T-cell (primary cell): Measurements from ENCODE around the gene ADCY10. TPM values are rescaled to one million over a fixed set of nuclear protein-coding genes. Genes with fewer than 3 reads are reported as not detected.
"Not testable (repeated sequence)": the region's sequence is repeated elsewhere in the genome, so short reads cannot be mapped to it uniquely, and the experiment has no call there.

Experiments used
- ATAC-seq, 4 experiments: fragments of 200-7000 bp in 3 of 4; fragments of 150-1000 bp in 1 of 4; cut with Tn5 transposase; replicated peaks in 1 of 4; 1 replicate in 3 of 4; 2 replicates in 1 of 4; pipeline ENCODE4 v1.10.0; 2021; ENCODE audit warnings: moderate library complexity in 3 of 4, mild to moderate bottlenecking in 2 of 4, moderate number of reproducible peaks in 1 of 4
- CTCF ChIA-PET, 2 donors: fragments of 300-600 bp; sonication (Branson Sonifier 250); formaldehyde crosslinking; loops; one replicate each; lab custom pipeline; 2022; ENCODE audit warnings: antibody characterized with exemption in 2 of 2; lab: Charles Lee
- POLR2A ChIA-PET, 2 donors: fragments of 300-600 bp; sonication (Branson Sonifier 250); formaldehyde crosslinking; loops; one replicate each; lab custom pipeline; 2022; ENCODE audit warnings: antibody characterized with exemption in 2 of 2; lab: Charles Lee
- DNase-seq, 35 experiments: peaks; one replicate each; pipeline versions ENCODE4 v3.0.0 to v3.0.0-alpha.2; 2013 to 2023
- H3K27ac ChIP-seq: one replicate; pipeline ENCODE4 v1.5.1; 2013; ENCODE audit warnings: low read length
- H3K27me3 ChIP-seq, 2 experiments: replicated peaks in 1 of 2; 1 replicate in 1 of 2; 2 replicates in 1 of 2; pipeline versions ENCODE4 v1.6.1 to v1.7.0; 2013; ENCODE audit warnings: low read length in 1 of 2, mixed read lengths in 1 of 2; ENCODE audit not compliant: control insufficient read depth in 2 of 2, insufficient read depth in 2 of 2; ENCODE audit errors: extremely low read depth in 1 of 2
- H3K36me3 ChIP-seq, 2 donors: 1 replicate in 1 of 2; 2 replicates in 1 of 2; pipeline versions ENCODE4 v1.6.1 to v1.7.0; 2013; ENCODE audit warnings: low read length in 1 of 2; ENCODE audit not compliant: control insufficient read depth in 2 of 2, insufficient read depth in 1 of 2; ENCODE audit errors: extremely low read depth in 1 of 2
- H3K4me1 ChIP-seq, 2 experiments: 1 replicate in 1 of 2; 2 replicates in 1 of 2; pipeline versions ENCODE4 v1.6.1 to v1.7.0; 2013; ENCODE audit warnings: low read length in 2 of 2, mixed read lengths in 1 of 2; ENCODE audit not compliant: insufficient read depth in 2 of 2, control insufficient read depth in 1 of 2; ENCODE audit errors: extremely low read depth in 1 of 2
- H3K4me3 ChIP-seq, 2 donors: 1 replicate in 1 of 2; 2 replicates in 1 of 2; pipeline versions ENCODE4 v1.5.1 to v1.7.0; 2013; ENCODE audit warnings: mild to moderate bottlenecking in 2 of 2, low read length in 1 of 2, moderate library complexity in 1 of 2; ENCODE audit not compliant: control insufficient read depth in 1 of 2; ENCODE audit errors: extremely low read depth in 1 of 2
- H3K9me3 ChIP-seq: 2 replicates; pipeline ENCODE4 v1.7.0; 2013
- H3K27ac Mint-ChIP-seq, 2 donors: one replicate each; pipeline ENCODE4 v1.8.0; 2020 to 2021; ENCODE audit warnings: mild to moderate bottlenecking in 2 of 2, mixed read lengths in 2 of 2
- H3K27me3 Mint-ChIP-seq, 2 donors: one replicate each; pipeline ENCODE4 v1.8.0; 2021 to 2022; ENCODE audit warnings: mixed read lengths in 2 of 2
- H3K36me3 Mint-ChIP-seq: one replicate; pipeline ENCODE4 v1.8.0; 2021; ENCODE audit warnings: mixed read lengths
- H3K4me1 Mint-ChIP-seq, 3 donors: one replicate each; pipeline ENCODE4 v1.8.0; 2020 to 2022; ENCODE audit warnings: mixed read lengths in 3 of 3, mild to moderate bottlenecking in 1 of 3
- H3K4me3 Mint-ChIP-seq, 3 donors: one replicate each; pipeline ENCODE4 v1.8.0; 2020 to 2022; ENCODE audit warnings: mild to moderate bottlenecking in 3 of 3, mixed read lengths in 3 of 3, moderate library complexity in 3 of 3
- H3K9me3 Mint-ChIP-seq, 3 donors: one replicate each; pipeline ENCODE4 v1.8.0; 2020 to 2022; ENCODE audit warnings: mixed read lengths in 3 of 3
- WGBS: methylation state at CpG from one replicate; pipeline ENCODE4 v1.1.5; 2013; ENCODE audit warnings: missing lambda C conversion rate; ENCODE audit not compliant: insufficient coverage; 5-methylcytosine and 5-hydroxymethylcytosine counted together
- total RNA-seq, 35 experiments: library from RNA in 6 of 35; stranded (reverse) in 6 of 35; fragments of 120-200 nt in 1 of 35; gene quantifications; one replicate each; pipeline versions ENCODE4 v1.2.1 to v1.2.4 and lab custom pipeline; 2013 to 2026

ADCY10 gene
- total RNA-seq, 5 donors from 2014 or later (not counting 1 experiment from before 2014, with no cell fraction given), result 0.06 to 0.82 (median 0.44) TPM

DNA sequence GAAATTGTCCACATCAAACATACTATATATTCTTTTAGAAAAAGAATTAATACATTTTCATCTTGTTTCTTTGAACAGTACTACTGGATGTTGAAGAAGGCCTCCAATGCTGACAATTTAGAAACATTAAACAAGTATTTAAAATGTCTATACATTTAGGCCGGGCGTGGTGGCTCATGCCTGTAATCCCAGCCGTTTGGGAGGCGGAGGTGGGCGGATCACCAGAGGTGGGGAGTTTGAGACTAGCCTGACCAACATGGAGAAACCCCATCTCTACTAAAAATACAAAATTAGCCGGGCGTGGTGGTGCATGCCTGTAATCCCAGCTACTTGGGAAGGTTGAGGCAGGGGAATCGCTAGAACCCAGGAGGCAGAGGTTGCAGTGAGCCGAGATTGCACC lies 15.0 kb upstream of the ADCY10 start:
- DNase-seq, H3K27ac Mint-ChIP-seq, H3K4me1 ChIP-seq, POLR2A ChIA-PET, H3K4me3 ChIP-seq, CTCF ChIA-PET, ATAC-seq, H3K4me3 Mint-ChIP-seq, H3K9me3 ChIP-seq, H3K27me3 Mint-ChIP-seq, H3K27ac ChIP-seq, H3K27me3 ChIP-seq, H3K9me3 Mint-ChIP-seq, H3K36me3 ChIP-seq: not testable (repeated sequence)
- H3K36me3 Mint-ChIP-seq, result peaks cover 13% of the 10 kb centered on the region
- no CpG with 5 or more reads among the region's 9 CpGs for WGBS
- H3K4me1 Mint-ChIP-seq, result peaks cover 13 to 30% (median 29%) of the 10 kb centered on the region in 3 donors

DNA sequence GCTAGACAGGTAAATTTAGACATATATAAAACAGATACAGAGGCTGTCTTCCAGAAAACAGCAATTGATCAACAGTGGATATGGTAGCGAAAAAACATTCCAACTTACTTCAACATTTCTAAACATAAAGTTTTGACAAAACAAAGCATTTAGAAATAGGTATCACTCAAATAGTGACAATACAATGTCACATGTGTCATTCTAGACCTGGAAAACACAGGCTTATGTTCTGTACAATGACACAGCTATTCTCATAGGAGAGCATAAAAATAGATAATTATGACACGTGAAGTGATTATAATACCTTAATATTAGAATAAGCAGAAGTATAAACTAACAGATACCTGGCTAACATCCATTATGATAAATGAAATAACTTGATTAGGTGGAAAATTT lies 14.5 kb upstream of the ADCY10 start:
- H3K36me3 Mint-ChIP-seq, result peaks cover 11% of the 10 kb centered on the region

DNA sequence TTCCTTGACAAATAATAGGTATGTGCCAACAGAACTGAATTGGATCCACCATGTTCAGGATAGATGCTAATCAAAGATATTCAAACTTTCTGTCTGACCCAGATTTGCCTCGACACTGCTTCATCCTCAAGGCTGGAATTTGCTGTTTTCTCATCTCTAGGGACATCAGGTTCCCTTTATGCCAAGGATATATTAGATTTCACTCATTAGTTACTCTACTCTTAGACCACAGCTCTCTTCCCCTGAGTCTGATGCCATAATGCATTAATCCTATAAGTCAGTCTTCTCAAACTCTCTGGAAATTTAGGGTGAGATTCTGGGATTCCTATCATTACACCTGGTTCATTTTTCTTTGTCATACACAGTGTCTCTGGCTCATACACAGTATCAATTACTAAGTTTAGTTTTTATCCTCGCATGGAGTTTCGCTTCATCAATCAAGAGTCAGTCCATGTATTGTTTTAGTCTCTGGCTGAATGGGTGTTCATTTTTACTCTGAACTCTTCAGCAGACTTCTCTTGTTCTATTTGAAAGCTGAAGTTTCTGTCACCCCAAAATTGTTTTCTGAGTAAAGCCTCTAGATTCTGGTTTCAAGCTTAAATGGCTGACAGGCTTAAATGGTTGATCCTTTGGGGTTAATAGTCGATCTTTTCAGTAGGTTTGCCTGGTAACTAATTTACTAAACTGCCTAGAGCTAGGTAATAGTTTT lies 13.3 kb upstream of the ADCY10 start:
- Mint-ChIP-seq H3K36me3 (peaks cover 18% of the 10 kb centered on the region), H3K27me3 (no peaks in the 10 kb centered on the region), H3K4me1 (peaks cover 18 to 24% (median 22%) of the 10 kb centered on the region in 3 donors), H3K9me3 (no peaks in the 10 kb centered on the region), H3K27ac (no peak overlapping the region), H3K4me3 (no peak overlapping the region)
- ChIA-PET CTCF (no interaction called here), POLR2A (no interaction called here)
- DNase-seq, result no peak
- Histone ChIP-seq H3K9me3 (no peaks in the 10 kb centered on the region), H3K27ac (no peak overlapping the region), H3K27me3 (no peaks in the 10 kb centered on the region), H3K36me3 (no peaks in the 10 kb centered on the region), H3K4me3 (no peak overlapping the region), H3K4me1 (no peaks in the 10 kb centered on the region)
- no peak for ATAC-seq
- WGBS, result 100% methylated on average over 1 of the region's 4 CpGs

More for the DNA sequence above, 14.5 kb upstream of the ADCY10 start:
- ATAC-seq (no peak), DNase-seq (no peak)
- Mint-ChIP-seq H3K27ac (no peak overlapping the region), H3K27me3 (no peaks in the 10 kb centered on the region), H3K4me1 (peaks cover 8 to 25% (median 24%) of the 10 kb centered on the region in 3 donors), H3K4me3 (no peak overlapping the region), H3K9me3 (no peaks in the 10 kb centered on the region)
- no peaks in the 10 kb centered on the region for H3K36me3 ChIP-seq
- no peak overlapping the region for H3K27ac ChIP-seq
- ChIA-PET POLR2A (interaction anchor here (0.5 to 0.6 kb wide), 2 partner anchors 364 to 1983 kb away, joined by 4 to 5 read pairs; no protein-coding TSS in a partner anchor), CTCF (interaction anchor here in 1 of 2 donors (0.7 kb wide), 1 partner anchor 104 kb away, joined by 3 read pairs; no protein-coding TSS in a partner anchor)
- no peak overlapping the region for H3K4me3 ChIP-seq
- WGBS, result no CpG with 5 or more reads among the region's 2 CpGs
- H3K4me1 ChIP-seq, result no peaks in the 10 kb centered on the region
- no peaks in the 10 kb centered on the region for H3K27me3 ChIP-seq
- no peaks in the 10 kb centered on the region for H3K9me3 ChIP-seq

DNA sequence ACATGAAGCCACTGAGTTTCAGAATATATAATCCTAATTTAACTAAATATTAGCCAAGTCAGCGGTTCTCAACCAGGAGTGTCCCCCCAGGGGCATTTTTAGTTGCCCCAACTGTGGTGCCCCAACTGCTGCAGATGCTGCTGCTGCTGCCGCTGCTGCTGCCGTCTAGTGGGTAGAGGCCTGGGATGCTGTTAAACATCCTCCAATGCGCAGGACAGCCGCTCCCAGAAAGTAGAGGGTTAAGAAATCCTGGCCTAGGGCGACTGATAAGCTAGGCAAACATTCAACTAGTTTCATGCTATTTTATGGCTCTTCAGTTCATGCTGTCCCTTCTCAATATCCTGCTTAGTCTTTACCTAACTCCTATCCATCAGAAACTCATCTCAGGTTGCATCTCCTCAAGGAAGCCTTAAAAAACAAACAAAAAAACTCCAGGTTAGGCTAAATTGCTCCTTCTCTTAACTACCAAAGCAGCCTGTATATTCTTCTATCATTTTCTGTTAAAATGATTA lies 12.6 kb upstream of the ADCY10 start:
- Mint-ChIP-seq H3K4me3 (no peak overlapping the region), H3K4me1 (peaks cover 21 to 24% (median 24%) of the 10 kb centered on the region in 3 donors), H3K36me3 (peaks cover 18% of the 10 kb centered on the region), H3K27me3 (no peaks in the 10 kb centered on the region), H3K9me3 (no peaks in the 10 kb centered on the region), H3K27ac (no peak overlapping the region)
- ChIA-PET CTCF (no interaction called here), POLR2A (no interaction called here)
- whole genome bisulfite sequencing, result 93% methylated on average over 4 of the region's 6 CpGs
- Histone ChIP-seq H3K4me3 (no peak overlapping the region), H3K36me3 (no peaks in the 10 kb centered on the region), H3K27me3 (no peaks in the 10 kb centered on the region), H3K4me1 (no peaks in the 10 kb centered on the region), H3K27ac (no peak overlapping the region), H3K9me3 (no peaks in the 10 kb centered on the region)
- ATAC-seq (no peak), DNase-seq (no peak)

DNA sequence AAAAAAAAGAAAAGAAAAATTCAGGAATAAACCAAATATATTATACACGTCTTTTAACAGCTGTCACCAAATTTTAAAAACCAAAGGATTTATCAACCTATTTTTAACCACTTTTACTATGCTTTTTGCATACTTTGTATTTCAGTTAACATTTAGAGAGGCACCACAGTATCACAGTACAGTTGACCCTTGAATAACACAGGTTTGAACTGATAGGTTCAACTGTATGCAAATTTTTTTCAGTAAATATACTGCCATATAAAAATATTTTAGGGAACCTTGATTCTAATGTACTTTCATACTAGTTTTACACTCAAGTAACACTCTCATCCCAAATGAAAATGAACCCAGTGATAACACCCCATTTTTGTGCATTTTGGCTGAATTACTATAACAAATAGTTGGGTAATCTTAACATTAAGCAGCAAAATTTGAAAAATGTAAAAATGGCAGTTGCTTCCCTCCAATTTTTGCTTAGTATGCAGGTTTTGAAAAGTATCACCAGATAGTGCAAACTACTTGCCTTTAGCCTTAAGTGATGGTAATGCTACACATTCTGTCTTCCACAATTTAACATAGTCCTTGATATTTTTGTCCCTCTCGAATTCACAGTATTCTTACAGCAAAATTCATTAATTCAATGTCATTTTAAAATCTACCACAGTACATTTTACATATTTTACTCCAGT lies 10.8 kb upstream of the ADCY10 start:
- H3K9me3 ChIP-seq, result no peaks in the 10 kb centered on the region
- POLR2A ChIA-PET, result interaction anchor here in 1 of 2 donors (0.7 kb wide), 1 partner anchor 92 kb away, joined by 3 read pairs; no protein-coding TSS in a partner anchor
- H3K4me3 ChIP-seq, result no peak overlapping the region
- Mint-ChIP-seq H3K9me3 (no peaks in the 10 kb centered on the region), H3K27ac (no peak overlapping the region), H3K4me3 (no peak overlapping the region), H3K36me3 (peaks cover 22% of the 10 kb centered on the region), H3K4me1 (peaks cover 18 to 22% (median 21%) of the 10 kb centered on the region in 3 donors), H3K27me3 (no peaks in the 10 kb centered on the region)
- ATAC-seq, result no peak
- no peak overlapping the region for H3K27ac ChIP-seq
- DNase-seq, result no peak
- CTCF ChIA-PET, result no interaction called here
- H3K27me3 ChIP-seq, result no peaks in the 10 kb centered on the region
- WGBS, result 90% methylated on average over 2 of the region's 2 CpGs
- H3K36me3 ChIP-seq, result no peaks in the 10 kb centered on the region
- no peaks in the 10 kb centered on the region for H3K4me1 ChIP-seq

DNA sequence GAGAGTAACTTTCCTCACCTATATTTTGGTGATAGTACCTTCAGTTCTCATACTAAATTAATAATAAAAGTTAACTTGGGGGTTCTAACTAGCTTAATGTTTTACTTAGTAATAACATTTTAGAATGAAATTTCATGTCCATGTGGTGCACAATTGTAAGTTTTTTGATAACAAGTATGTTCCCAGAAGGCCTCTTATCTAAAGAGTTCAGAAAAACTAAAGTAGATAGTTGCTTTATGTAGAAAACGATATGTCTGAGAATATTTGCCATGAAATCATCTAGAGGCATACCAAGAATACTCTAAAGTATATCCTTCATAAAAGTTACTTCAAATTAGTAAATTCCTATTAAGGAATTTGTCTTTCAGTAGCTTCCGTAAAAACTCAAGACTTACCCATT lies 10.2 kb upstream of the ADCY10 start:
- Histone ChIP-seq H3K27me3 (no peaks in the 10 kb centered on the region), H3K4me3 (no peak overlapping the region), H3K4me1 (no peaks in the 10 kb centered on the region), H3K27ac (no peak overlapping the region), H3K36me3 (peaks cover 0 to 3% of the 10 kb centered on the region in 2 donors), H3K9me3 (no peaks in the 10 kb centered on the region)
- H3K27ac Mint-ChIP-seq, result no peak overlapping the region
- no peak for DNase-seq
- peaks cover 16 to 21% (median 20%) of the 10 kb centered on the region in 3 donors for H3K4me1 Mint-ChIP-seq
- no CpG with 5 or more reads among the region's 2 CpGs for WGBS
- CTCF ChIA-PET, result interaction anchor here in 1 of 2 donors (0.8 kb wide), 1 partner anchor 10 kb away, joined by 4 read pairs; the partner anchor contains the start of gene ADCY10
- peaks cover 25% of the 10 kb centered on the region for H3K36me3 Mint-ChIP-seq
- no peaks in the 10 kb centered on the region for H3K27me3 Mint-ChIP-seq
- POLR2A ChIA-PET, result interaction anchor here in 1 of 2 donors (0.7 kb wide), 1 partner anchor 91 kb away, joined by 3 read pairs; no protein-coding TSS in a partner anchor
- no peaks in the 10 kb centered on the region for H3K9me3 Mint-ChIP-seq
- H3K4me3 Mint-ChIP-seq, result no peak overlapping the region
- no peak for ATAC-seq
